Natural killer cell (primary cell): Measurements from ENCODE around the gene SLC6A19. TPM values are rescaled to one million over a fixed set of nuclear protein-coding genes. Genes with fewer than 3 reads are reported as not detected.

Experiments used
- ATAC-seq, 3 donors: fragments of 150-1000 bp in 2 of 3; fragments of 200-7000 bp in 1 of 3; cut with Tn5 transposase; 1 replicate in 1 of 3; 2 replicates in 2 of 3; pipeline ENCODE4 v1.10.0; 2021; ENCODE audit warnings: mild to moderate bottlenecking in 2 of 3, moderate library complexity in 2 of 3
- DNase-seq, 2 donors: peaks; one replicate each; pipeline versions ENCODE4 v3.0.0 to v3.0.0-alpha.2; 2013 to 2021; ENCODE audit warnings: mixed read lengths in 1 of 2
- H3K27ac ChIP-seq: one replicate; pipeline ENCODE4 v1.5.1; 2013; ENCODE audit warnings: mild to moderate bottlenecking, low read length
- H3K27me3 ChIP-seq: one replicate; pipeline ENCODE4 v1.6.1; 2013; ENCODE audit warnings: low read length; ENCODE audit not compliant: control insufficient read depth, insufficient read depth
- H3K36me3 ChIP-seq: one replicate; pipeline ENCODE4 v1.6.1; 2013; ENCODE audit warnings: low read length; ENCODE audit not compliant: control insufficient read depth, insufficient read depth
- H3K4me1 ChIP-seq: one replicate; pipeline ENCODE4 v1.6.1; 2013; ENCODE audit warnings: low read length; ENCODE audit not compliant: control insufficient read depth, insufficient read depth
- H3K4me3 ChIP-seq: one replicate; pipeline ENCODE4 v1.5.1; 2013; ENCODE audit warnings: low read length
- H3K9me3 ChIP-seq: one replicate; pipeline ENCODE4 v1.6.1; 2013; ENCODE audit warnings: low read length; ENCODE audit not compliant: control insufficient read depth, insufficient read depth
- H3K27ac Mint-ChIP-seq, 2 donors: one replicate each; pipeline ENCODE4 v1.8.0; 2022; ENCODE audit warnings: mild to moderate bottlenecking in 2 of 2, mixed read lengths in 2 of 2, moderate library complexity in 1 of 2
- H3K27me3 Mint-ChIP-seq, 2 donors: one replicate each; pipeline ENCODE4 v1.8.0; 2022; ENCODE audit warnings: low read depth in 2 of 2, mixed read lengths in 2 of 2
- H3K36me3 Mint-ChIP-seq: one replicate; pipeline ENCODE4 v1.8.0; 2022; ENCODE audit warnings: mixed read lengths
- H3K4me1 Mint-ChIP-seq, 2 donors: one replicate each; pipeline ENCODE4 v1.8.0; 2022; ENCODE audit warnings: mixed read lengths in 2 of 2
- H3K4me3 Mint-ChIP-seq: one replicate; pipeline ENCODE4 v1.8.0; 2022; ENCODE audit warnings: mild to moderate bottlenecking, moderate library complexity, mixed read lengths
- H3K9me3 Mint-ChIP-seq, 2 donors: one replicate each; pipeline ENCODE4 v1.8.0; 2022; ENCODE audit warnings: mixed read lengths in 2 of 2
- CTCF ChIP-seq: fragments of 200-600 bp; IDR thresholded peaks from one replicate; pipeline ENCODE4 v1.8.0; 2022; ENCODE audit warnings: antibody characterized with exemption
- WGBS: methylation state at CpG from one replicate; pipeline ENCODE4 v1.1.7; 2013; ENCODE audit warnings: missing lambda C conversion rate; ENCODE audit not compliant: insufficient coverage; 5-methylcytosine and 5-hydroxymethylcytosine counted together
- intact Hi-C: fragments of 100-400 bp; cut with micrococcal nuclease; formaldehyde crosslinking; loops from one replicate; pipeline ENCODE4 v1.14.2; 2022
- total RNA-seq, 4 donors: library from RNA; stranded (reverse); fragments of 120-200 nt in 1 of 4; gene quantifications; one replicate each; pipeline versions ENCODE4 v1.2.3 to v1.2.4, GENCODE V29; 2013 to 2022

Gene SLC6A19
- total RNA-seq, 3 donors from 2014 or later (not counting 1 experiment from before 2014, with no cell fraction given), result not detected

- no peak for TF ChIP-seq CTCF
- Mint-ChIP-seq H3K36me3 (no peaks in the 10 kb centered on the region), H3K4me3 (no peak overlapping the region), H3K27me3 (peaks cover 4 to 8% of the 10 kb centered on the region in 2 donors), H3K4me1 (no peaks in the 10 kb centered on the region), H3K9me3 (no peaks in the 10 kb centered on the region), H3K27ac (no peak overlapping the region)
- Histone ChIP-seq H3K4me1 (no peaks in the 10 kb centered on the region), H3K36me3 (no peaks in the 10 kb centered on the region), H3K9me3 (no peaks in the 10 kb centered on the region), H3K27ac (no peak overlapping the region), H3K4me3 (no peak overlapping the region), H3K27me3 (no peaks in the 10 kb centered on the region)
- no peak for ATAC-seq
- 85% methylated on average over 6 of the region's 6 CpGs for WGBS
- no peak for DNase-seq
- intact Hi-C loops, result no loop called here
These were observed 6.2 kb downstream of the SLC6A19 start for GRCh38 chr5:1207555-1207954.

- Histone ChIP-seq H3K4me1 (no peaks in the 10 kb centered on the region), H3K4me3 (no peak overlapping the region), H3K27me3 (no peaks in the 10 kb centered on the region), H3K36me3 (no peaks in the 10 kb centered on the region), H3K27ac (no peak overlapping the region), H3K9me3 (no peaks in the 10 kb centered on the region)
- ATAC-seq (no peak), DNase-seq (no peak)
- peaks cover 4 to 8% of the 10 kb centered on the region in 2 donors for H3K27me3 Mint-ChIP-seq
- intact Hi-C loops, result no loop called here
- no peak for TF ChIP-seq CTCF
- no peaks in the 10 kb centered on the region for H3K36me3 Mint-ChIP-seq
- WGBS, result 81% methylated on average over 17 of the region's 17 CpGs
- H3K4me3 Mint-ChIP-seq, result no peak overlapping the region
- H3K27ac Mint-ChIP-seq, result no peak overlapping the region
- no peaks in the 10 kb centered on the region for H3K4me1 Mint-ChIP-seq
- H3K9me3 Mint-ChIP-seq, result no peaks in the 10 kb centered on the region
These were observed 6.9 kb downstream of the SLC6A19 start for GRCh38 chr5:1208221-1208742.

- ATAC-seq, result no peak
- no peaks in the 10 kb centered on the region for H3K4me1 Mint-ChIP-seq
- Histone ChIP-seq H3K27ac (no peak overlapping the region), H3K9me3 (no peaks in the 10 kb centered on the region), H3K36me3 (no peaks in the 10 kb centered on the region), H3K4me3 (no peak overlapping the region), H3K4me1 (no peaks in the 10 kb centered on the region), H3K27me3 (no peaks in the 10 kb centered on the region)
- DNase-seq, result no peak
- WGBS, result 89% methylated on average over 24 of the region's 24 CpGs
- H3K36me3 Mint-ChIP-seq, result no peaks in the 10 kb centered on the region
- H3K27me3 Mint-ChIP-seq, result peaks cover 4 to 8% of the 10 kb centered on the region in 2 donors
- intact Hi-C loops, result no loop called here
- H3K27ac Mint-ChIP-seq, result no peak overlapping the region
- H3K4me3 Mint-ChIP-seq, result no peak overlapping the region
- no peaks in the 10 kb centered on the region for H3K9me3 Mint-ChIP-seq
- TF ChIP-seq CTCF, result no peak
These were observed 7.5 kb downstream of the SLC6A19 start for GRCh38 chr5:1208743-1209488.

GRCh38 chr5:1209489-1209852, 8.1 kb downstream of the SLC6A19 start:
- Mint-ChIP-seq H3K27ac (no peak overlapping the region), H3K9me3 (no peaks in the 10 kb centered on the region), H3K4me3 (no peak overlapping the region), H3K27me3 (peaks cover 4 to 8% of the 10 kb centered on the region in 2 donors), H3K36me3 (no peaks in the 10 kb centered on the region), H3K4me1 (no peaks in the 10 kb centered on the region)
- no peak for ATAC-seq
- Histone ChIP-seq H3K4me3 (no peak overlapping the region), H3K27me3 (no peaks in the 10 kb centered on the region), H3K36me3 (no peaks in the 10 kb centered on the region), H3K27ac (no peak overlapping the region), H3K9me3 (no peaks in the 10 kb centered on the region), H3K4me1 (no peaks in the 10 kb centered on the region)
- TF ChIP-seq CTCF, result no peak
- 84% methylated on average over 2 of the region's 2 CpGs for WGBS
- no peak for DNase-seq
- intact Hi-C loops, result no loop called here
